Upper lobe of left lung (tissue), 6 donors: Measurements from ENCODE around the gene TTPAL. TPM values are rescaled to one million over a fixed set of nuclear protein-coding genes. Genes with fewer than 3 reads are reported as not detected.

Source experiments
- ATAC-seq, 2 donors: fragments of 200-7000 bp; cut with Tn5 transposase; one replicate each; pipeline ENCODE4 v1.9.1; 2022; ENCODE audit warnings: mild to moderate bottlenecking in 2 of 2, moderate library complexity in 2 of 2; ENCODE audit not compliant: low FRiP score in 2 of 2
- DNase-seq, 2 donors: peaks; one replicate each; pipeline ENCODE4 v3.0.0-alpha.2; 2019 to 2020
- H3K27ac ChIP-seq, 4 donors: fragments of 200-600 bp; sonication (generic); one replicate each; pipeline ENCODE4 v1.5.1; 2016 to 2019
- H3K27me3 ChIP-seq, 4 donors: fragments of 200-600 bp; sonication (generic); one replicate each; pipeline ENCODE4 v1.5.1; 2017 to 2019
- H3K36me3 ChIP-seq, 4 donors: fragments of 200-600 bp; sonication (generic); one replicate each; pipeline ENCODE4 v1.5.1; 2016 to 2019
- H3K4me1 ChIP-seq, 4 donors: fragments of 200-600 bp; sonication (generic); one replicate each; pipeline ENCODE4 v1.5.1; 2018 to 2019
- H3K4me3 ChIP-seq, 4 donors: fragments of 200-600 bp; sonication (generic); one replicate each; pipeline ENCODE4 v1.5.1; 2017 to 2019; ENCODE audit warnings: mild to moderate bottlenecking in 2 of 4, moderate library complexity in 1 of 4
- H3K9me3 ChIP-seq, 4 donors: fragments of 200-600 bp; sonication (generic); one replicate each; pipeline ENCODE4 v1.5.1; 2018 to 2019
- CTCF ChIP-seq, 6 experiments: fragments of 450-650 bp in 4 of 6; fragments of 200-600 bp in 2 of 6; sonication (generic) in 2 of 6; IDR thresholded peaks; one replicate each; pipeline ENCODE4 v1.5.1; 2016 to 2019; ENCODE audit warnings: antibody characterized with exemption in 6 of 6
- EP300 ChIP-seq, 4 donors: sonication (generic); formaldehyde crosslinking; IDR thresholded peaks; one replicate each; pipeline ENCODE4 v1.5.1; 2017; ENCODE audit warnings: antibody characterized with exemption in 4 of 4, control low read depth in 2 of 4
- POLR2A ChIP-seq, 4 donors: fragments of 450-650 bp; IDR thresholded peaks; one replicate each; pipeline ENCODE4 v1.5.1; 2016 to 2017; ENCODE audit warnings: antibody characterized with exemption in 4 of 4, mild to moderate bottlenecking in 2 of 4
- POLR2AphosphoS5 ChIP-seq, 2 donors: sonication (generic); formaldehyde crosslinking; IDR thresholded peaks; one replicate each; pipeline ENCODE4 v1.5.1; 2017; ENCODE audit warnings: antibody characterized with exemption in 2 of 2
- whole genome bisulfite sequencing, 2 donors: methylation state at CpG; one replicate each; pipeline ENCODE4 v1.1.5; 2017 to 2018; 5-methylcytosine and 5-hydroxymethylcytosine counted together
- total RNA-seq, 6 donors: library from RNA; depleted of rRNA in 4 of 6; stranded (reverse); fragments of >200 nt in 4 of 6; gene quantifications; one replicate each; pipeline versions ENCODE4 v1.1.0 to v1.2.1, GENCODE V29; 2016 to 2021
- donor health status: DM: no; HTN: no; CAD: no; lungs with moderate emphysema.
- donor health status: DM: no; HTN: yes; CAD: no; lungs with severe emphysema.

Gene TTPAL
- total RNA-seq, 6 donors from 2014 or later = 9.4 to 12.2 (median 10.2) TPM

DNA sequence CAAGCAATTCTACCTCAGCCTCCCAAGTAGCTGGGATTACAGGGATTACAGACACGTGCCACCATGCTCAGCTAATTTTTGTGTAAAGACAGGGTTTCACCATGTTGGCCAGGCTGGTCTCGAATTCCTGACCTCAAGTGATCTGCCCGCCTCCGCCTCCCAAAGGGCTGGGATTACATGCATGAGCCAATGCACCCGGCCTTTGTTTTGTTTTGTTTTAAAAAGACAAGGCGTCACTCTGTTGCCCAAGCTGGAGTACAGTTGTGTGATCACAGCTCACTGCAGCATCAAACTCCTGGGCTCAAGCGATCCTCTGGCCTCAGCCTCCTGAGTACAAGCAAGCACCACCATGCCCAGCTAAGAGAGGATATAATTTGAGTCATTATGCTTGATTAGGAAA, 40.8 kb downstream of the TTPAL start:
- H3K9me3 ChIP-seq = no peaks in the 10 kb centered on the region
- ATAC-seq (no peak), DNase-seq (no peak)
- WGBS, 2 donors = 61 to 64% methylated on average over 7 of the region's 7 CpGs
- TF ChIP-seq POLR2AphosphoS5 (IDR thresholded peaks at IDR 0.05) (no peak), POLR2A (IDR thresholded peaks at IDR 0.05) (no peak), CTCF (IDR thresholded peaks at IDR 0.05) (no peak), EP300 (IDR thresholded peaks at IDR 0.05) (no peak)
- peak overlapping the region in 2 of 4 donors; percentile 24 to 30 for H3K27ac ChIP-seq
- H3K36me3 ChIP-seq = peaks cover 0 to 18% (median 8%) of the 10 kb centered on the region in 4 donors
- H3K27me3 ChIP-seq = no peaks in the 10 kb centered on the region
- no peak overlapping the region for H3K4me3 ChIP-seq
- peaks cover 40 to 76% (median 53%) of the 10 kb centered on the region in 4 donors for H3K4me1 ChIP-seq

DNA sequence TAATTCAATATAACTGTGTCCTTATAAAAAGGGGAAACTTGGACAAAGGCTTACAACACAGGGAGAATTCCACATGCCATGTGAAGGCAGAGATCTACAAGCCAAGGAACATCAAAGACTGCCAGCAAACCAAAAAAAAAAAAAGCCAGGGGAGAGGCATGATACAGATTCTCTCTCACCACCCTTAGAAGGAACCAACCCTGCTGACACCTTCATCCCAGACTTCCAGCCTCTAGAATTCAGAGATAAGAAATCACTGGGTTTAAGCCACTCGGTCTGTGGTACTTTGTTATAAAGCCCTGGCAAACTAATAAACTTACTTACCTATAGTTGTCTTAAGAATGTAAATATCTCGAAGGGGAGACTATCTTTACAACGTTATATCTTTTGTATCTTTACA, 41.8 kb downstream of the TTPAL start:
- peaks cover 0 to 10% (median 7%) of the 10 kb centered on the region in 4 donors for H3K36me3 ChIP-seq
- H3K4me3 ChIP-seq = no peak overlapping the region
- 68 to 70% methylated on average over 3 of the region's 3 CpGs for WGBS, 2 donors
- TF ChIP-seq POLR2A (IDR thresholded peaks at IDR 0.05) = no peak
- TF ChIP-seq CTCF (IDR thresholded peaks at IDR 0.05) = no peak
- TF ChIP-seq EP300 (IDR thresholded peaks at IDR 0.05) = no peak
- TF ChIP-seq POLR2AphosphoS5 (IDR thresholded peaks at IDR 0.05) = no peak
- H3K9me3 ChIP-seq = no peaks in the 10 kb centered on the region
- peaks cover 43 to 79% (median 57%) of the 10 kb centered on the region in 4 donors for H3K4me1 ChIP-seq
- H3K27ac ChIP-seq = peak overlapping the region in 3 of 4 donors; percentile 23 to 51 (median 36)
- no peaks in the 10 kb centered on the region for H3K27me3 ChIP-seq
- ATAC-seq = no peak
- DNase-seq = no peak

GRCh38 chr20:44518248-44518647, 42.6 kb downstream of the TTPAL start:
- peaks cover 44 to 75% (median 57%) of the 10 kb centered on the region in 4 donors for H3K4me1 ChIP-seq
- WGBS, 2 donors = 57 to 65% methylated on average over 3 of the region's 3 CpGs
- no peaks in the 10 kb centered on the region for H3K27me3 ChIP-seq
- DNase-seq (no peak), ATAC-seq (no peak)
- peak overlapping the region in 3 of 4 donors; percentile 23 to 51 (median 36) for H3K27ac ChIP-seq
- no peak for TF ChIP-seq EP300 (IDR thresholded peaks at IDR 0.05)
- TF ChIP-seq POLR2A (IDR thresholded peaks at IDR 0.05) = no peak
- no peak for TF ChIP-seq POLR2AphosphoS5 (IDR thresholded peaks at IDR 0.05)
- no peak for TF ChIP-seq CTCF (IDR thresholded peaks at IDR 0.05)
- H3K36me3 ChIP-seq = peaks cover 0 to 2% (median under 1%) of the 10 kb centered on the region in 4 donors
- H3K9me3 ChIP-seq = no peaks in the 10 kb centered on the region
- H3K4me3 ChIP-seq = no peak overlapping the region

GRCh38 chr20:44520881-44521280, 45.2 kb downstream of the TTPAL start:
- WGBS, 2 donors = 35 to 52% methylated on average over 3 of the region's 3 CpGs
- no peaks in the 10 kb centered on the region for H3K36me3 ChIP-seq
- H3K9me3 ChIP-seq = no peaks in the 10 kb centered on the region
- peaks cover 37 to 57% (median 49%) of the 10 kb centered on the region in 4 donors for H3K4me1 ChIP-seq
- DNase-seq (no peak), ATAC-seq (no peak)
- H3K4me3 ChIP-seq = peak overlapping the region; percentile 62 to 93 (median 82)
- H3K27ac ChIP-seq = peak overlapping the region; percentile 95 to 100 (median 100)
- TF ChIP-seq POLR2A (IDR thresholded peaks at IDR 0.05) = no peak
- no peak for TF ChIP-seq EP300 (IDR thresholded peaks at IDR 0.05)
- TF ChIP-seq POLR2AphosphoS5 (IDR thresholded peaks at IDR 0.05) = no peak
- no peak for TF ChIP-seq CTCF (IDR thresholded peaks at IDR 0.05)
- H3K27me3 ChIP-seq = no peaks in the 10 kb centered on the region
